NCI-H774 (cell line): ENCODE measurements around the gene FXYD1.

Experiments
- DNase-seq: peaks from one replicate; lab custom pipeline; 2025; lab: John Stamatoyannopoulos, UW

The FXYD1 gene

DNA sequence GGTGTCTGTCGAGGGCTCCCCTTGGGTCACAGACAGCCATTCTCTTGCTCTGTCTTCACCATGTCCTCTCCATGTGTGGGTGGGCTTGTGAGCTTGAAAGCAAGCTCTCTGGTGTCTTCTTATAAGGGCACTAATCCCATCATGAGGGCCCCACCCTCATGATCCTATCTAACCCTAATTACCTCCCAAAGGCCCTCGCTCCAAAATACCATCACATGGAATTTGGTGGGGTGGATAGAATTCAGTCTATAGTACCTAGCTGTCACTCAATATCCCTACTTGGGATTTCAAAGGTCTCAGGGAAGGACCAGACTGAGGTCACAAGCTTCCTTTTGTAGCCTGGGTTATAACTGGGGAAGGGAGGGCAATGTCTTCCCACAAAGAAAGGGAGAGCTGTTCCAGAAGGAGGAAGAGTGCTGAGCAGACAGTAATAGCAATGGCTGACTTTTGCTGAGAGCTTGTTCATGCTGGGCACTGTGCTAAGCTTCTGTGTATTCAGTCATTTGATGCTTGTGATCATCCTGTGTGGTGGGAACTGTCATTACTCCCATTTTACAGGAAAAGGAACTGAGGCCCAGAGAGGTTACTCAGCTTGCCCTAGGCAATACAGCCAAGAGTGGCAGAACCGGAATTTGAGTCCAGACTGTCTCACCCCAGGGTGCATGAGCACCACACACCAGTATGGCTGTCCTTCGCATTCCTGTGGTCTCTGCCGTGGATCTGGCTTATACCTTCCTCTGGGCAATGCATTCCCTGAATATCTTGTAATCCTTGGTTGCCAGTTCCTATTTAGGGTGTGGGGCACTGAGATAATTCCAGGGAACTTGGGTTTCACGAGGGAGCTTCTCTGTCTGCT is 24.1 kb downstream of the FXYD1 start:
- no peak for DNase-seq

DNA sequence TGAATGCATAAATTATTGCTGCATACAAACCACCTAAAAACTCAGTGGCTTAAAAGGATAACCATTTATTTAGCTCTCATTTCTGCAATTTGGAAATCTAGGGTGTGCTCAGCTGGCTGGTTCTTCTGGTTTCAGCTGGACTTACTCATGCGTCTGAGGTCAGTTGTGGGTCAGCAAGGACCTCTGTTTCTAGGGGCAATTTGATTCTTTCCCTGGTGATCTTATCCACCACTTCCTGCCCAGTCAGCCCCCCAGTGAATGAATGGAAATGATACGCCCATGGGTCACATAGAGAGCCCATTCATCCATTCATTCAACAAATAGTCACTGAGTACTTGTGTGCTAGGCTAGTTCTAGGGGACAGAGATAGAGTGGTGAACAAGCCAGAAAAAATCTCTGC is 25.8 kb downstream of the FXYD1 start:
- no peak for DNase-seq

DNA sequence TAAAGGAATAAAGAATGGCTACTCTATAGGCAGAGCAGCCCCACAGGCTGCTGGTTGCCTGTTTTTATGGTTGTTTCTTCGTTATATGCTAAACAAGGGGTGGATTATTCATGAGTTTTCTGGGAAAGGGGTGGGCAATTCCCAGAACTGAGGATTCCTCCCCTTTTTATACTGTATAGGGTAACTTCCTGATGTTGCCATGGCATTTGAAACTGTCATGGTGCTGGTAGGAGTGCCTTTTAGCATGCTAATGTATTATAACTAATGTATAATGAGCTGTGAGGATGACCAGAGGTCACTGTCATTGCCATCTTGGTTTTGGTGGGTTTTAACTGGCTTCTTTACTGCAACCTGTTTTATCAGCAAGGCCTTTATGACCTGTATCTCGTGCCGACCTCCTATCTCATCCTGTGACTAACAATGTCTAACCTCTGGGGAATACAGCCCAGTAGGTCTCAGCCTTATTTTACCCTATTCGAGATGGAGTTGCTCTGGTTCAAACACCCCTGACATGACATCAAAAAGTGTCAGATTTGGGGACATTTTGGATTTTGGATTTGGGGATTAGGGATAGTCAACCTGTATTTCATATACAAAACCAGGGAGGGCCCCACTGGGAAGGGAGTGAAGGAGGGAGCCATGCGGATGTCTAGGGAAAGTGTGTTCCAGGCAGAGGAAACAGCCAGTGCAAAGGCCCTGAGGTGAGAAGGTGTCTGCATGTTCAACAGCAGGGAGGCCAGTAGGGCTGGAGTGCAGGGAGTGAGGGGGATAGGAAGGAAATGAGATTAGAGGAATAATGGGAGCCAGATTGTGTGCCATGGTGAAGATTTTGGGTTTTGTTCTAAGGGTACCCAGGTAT is 26.8 kb downstream of the FXYD1 start:
- no peak for DNase-seq

DNA sequence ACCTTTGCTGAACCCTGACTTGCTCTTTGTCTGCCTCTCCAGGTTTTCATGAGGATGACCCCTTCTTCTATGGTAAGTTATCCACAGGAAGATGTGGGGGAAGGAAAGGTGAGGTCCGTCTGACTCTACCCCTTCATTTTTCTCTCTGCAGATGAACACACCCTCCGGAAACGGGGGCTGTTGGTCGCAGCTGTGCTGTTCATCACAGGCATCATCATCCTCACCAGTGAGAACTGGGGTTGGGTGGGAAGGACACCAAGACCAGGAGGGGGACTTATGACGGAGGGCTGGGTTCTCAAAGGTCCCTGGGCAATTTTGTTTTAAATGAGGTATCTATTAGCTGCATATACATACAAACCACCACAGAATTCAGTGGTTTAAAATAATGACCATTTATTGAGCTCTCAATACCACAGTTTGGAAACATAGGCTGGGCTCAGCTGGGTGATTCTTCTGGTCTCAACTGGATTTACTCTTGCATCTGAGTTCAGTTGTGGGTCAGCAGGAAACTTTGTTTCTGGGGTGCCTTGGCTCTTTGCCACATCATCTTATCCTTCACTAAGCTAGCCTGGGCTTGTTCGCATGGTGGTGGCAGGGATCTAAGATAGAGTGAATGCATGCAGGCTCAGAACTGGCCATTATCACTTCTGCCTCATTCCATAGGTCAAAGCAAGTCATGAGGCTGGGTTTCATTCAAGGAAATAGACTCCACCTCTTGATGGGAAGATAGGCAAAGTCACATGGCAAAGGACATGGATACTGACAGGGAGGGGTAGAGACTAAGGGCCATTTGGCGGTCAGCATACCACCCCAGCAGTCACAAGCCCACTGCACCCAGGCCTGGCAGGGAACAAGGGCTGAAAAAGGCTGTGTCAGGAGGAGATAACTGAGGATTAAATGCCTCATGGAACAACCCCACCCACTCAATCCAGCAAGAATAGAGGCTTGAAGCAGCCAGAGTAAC is 27.8 kb downstream of the FXYD1 start:
- DNase-seq = no peak

DNA sequence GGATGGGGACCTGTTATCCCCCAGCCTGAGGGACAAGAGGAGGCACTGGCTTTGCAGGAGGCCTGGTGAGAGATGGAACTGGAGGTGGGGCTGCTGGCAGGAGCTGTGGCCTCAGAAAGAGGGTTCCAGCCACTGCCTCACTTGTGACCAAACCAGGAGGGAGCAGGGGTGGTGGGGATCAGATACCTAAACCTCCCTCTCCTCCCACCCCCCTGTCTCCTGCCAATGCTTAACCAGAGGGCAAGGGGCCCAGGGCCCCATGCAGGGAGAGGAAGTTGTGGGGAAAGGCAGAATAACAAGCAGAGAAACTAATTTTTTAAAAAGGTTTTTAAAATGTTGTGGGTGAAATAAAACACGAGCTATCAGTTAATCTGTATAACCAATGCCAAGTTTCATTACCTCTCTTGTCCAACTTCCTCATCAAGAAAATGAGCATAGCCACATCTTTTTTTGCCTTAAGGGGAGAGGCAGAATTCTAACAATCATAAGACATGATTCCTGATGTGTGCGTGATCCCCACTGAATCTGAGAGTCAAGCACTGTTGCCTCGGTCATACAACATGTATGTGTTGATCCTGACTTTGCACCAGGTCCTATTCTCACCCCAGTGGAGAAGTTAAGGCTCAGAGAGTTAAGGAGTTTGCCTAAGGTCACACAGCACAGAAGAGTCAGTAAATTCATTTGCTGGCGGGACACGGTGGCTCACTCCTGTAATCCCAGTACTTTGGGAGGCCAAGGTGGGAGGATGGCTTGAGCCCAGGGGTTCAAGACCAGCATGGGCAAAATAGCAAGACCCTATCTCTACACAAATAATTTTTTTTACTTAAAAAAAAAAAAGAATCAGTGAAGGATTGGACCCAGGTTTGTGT is 28.9 kb downstream of the FXYD1 start:
- DNase-seq = no peak

DNA sequence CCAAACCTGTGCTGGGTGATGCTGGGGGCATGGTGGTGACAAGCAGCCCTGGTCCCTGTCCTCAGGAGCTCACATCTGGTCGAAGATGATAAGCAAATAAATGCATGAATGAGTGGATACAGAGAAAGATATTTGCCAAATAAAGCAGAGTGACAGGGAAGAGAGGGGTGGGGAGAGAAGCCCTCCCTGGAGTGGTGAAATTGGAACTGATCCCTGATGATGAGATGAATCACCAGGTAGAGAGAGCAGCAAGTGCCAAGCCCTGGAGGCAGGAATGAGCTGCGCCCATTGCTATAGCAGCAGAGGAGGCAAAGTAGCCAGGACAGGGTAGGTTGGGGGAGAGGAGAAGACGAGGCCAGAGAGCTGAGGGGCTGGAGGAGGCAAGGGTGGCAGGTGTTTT is 29.6 kb downstream of the FXYD1 start:
- DNase-seq = no peak

DNA sequence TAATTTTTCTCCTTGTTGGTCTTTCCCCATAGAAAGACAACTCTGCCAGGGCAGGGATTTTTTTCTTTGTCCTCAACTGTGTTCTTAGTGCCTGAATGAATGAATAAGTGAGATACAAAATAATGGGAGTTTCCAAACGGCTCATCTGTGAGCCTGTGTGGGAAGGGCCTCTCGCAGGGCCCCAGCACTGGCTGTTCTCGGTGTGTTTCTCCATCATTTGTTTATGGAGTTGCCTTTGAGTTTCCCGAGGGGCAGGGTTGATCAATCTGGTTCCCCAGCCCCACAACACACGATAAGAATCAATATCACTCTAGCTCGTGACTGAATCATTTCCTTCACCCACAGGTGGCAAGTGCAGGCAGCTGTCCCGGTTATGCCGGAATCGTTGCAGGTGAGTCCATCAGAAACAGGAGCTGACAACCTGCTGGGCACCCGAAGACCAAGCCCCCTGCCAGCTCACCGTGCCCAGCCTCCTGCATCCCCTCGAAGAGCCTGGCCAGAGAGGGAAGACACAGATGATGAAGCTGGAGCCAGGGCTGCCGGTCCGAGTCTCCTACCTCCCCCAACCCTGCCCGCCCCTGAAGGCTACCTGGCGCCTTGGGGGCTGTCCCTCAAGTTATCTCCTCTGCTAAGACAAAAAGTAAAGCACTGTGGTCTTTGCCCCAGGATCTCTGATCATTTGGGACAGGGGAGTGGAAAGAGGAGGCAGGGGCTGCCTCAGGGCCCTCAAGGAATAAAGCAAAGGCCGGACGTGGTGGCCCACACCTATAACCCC is 30.8 kb downstream of the FXYD1 start:
- DNase-seq = no peak

DNA sequence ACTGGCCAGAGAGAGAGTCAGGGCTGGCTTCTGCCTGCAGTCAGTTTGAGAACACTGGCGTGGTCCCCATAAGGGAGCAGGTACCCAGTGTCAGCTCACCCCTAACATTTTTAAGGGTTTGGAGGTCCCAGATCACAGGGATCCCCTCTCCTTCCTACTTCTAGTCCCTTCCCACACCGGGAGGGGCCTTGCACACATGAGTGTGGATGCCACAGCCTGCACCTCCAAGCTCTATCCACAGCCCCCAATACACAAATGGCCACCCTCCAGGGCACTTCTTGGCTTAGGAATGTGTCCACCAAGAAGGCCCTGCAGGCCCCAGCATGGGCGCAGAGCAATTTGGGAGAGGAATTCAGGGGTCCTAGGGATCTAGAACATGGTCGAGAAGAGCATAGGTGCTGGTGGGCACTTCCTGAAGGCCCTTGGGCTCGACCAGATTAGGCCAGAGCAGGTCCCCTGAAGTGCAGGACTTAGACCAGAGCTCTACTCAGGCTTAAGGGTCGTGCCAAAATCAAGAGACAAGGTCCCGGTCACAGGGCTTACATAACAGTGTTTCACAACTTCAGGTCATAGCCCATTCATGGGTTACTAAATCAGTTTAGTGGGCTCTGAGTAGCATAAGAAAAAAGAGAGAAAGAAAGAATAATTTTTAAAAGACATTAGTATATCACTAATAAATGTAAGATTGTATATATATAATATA is 31.9 kb downstream of the FXYD1 start:
- DNase-seq = no peak

DNA sequence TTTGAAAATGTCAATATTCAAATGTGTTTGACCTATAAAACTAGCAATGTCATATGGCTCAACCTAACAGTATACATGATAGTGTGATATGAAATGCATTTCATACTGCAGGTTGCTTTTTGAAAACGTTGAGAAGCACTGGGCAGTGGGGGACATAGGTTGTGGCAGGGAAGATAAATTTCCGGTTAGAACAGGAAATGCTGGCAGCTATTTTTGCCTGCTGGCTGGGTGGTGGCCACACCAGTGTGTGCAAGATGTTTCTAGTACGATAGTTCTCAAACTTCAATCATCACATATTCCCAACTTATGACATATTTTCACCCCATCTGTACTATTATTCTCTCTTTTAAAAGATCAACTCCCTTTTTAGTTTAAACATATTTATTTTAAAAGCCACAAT is 33.1 kb downstream of the FXYD1 start:
- DNase-seq = no peak

DNA sequence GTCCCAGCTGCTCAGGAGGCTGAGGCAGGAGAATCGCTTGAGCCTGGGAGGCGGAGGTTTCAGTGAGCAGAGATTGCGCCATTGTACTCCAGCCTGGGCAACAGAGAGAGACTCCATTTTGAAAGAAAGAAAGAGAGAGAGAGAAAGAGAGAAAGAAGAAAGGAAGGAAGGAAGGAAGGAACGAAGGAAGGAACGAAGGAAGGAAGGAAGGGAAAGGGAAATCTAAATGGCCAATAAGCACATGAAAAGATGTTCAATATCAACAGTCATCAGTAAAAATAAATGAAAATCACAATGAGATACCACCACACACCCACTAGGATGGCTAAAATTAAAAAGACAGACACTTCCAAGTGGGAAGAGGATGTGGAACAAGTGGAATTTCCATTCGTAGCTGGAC is 35.6 kb downstream of the FXYD1 start:
- no peak for DNase-seq

DNA sequence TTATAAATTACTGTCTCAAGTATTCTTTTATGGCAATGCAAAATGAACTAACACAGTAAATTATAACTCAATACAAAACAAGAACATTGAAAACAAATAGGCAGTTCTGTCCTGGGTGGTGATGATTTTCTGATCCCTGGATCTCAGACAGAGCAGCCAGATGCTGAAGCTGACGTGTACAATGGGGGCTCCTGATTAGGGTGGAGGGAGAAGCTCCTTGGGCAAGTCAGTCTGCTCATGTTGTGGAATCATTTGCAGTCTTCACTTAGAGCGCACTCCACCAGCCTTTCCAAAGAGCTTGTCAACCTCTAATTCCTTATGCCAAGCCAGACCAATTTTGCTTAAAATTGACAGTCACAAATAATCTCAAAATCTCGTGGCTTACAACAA is 37.6 kb downstream of the FXYD1 start:
- DNase-seq = no peak

DNA sequence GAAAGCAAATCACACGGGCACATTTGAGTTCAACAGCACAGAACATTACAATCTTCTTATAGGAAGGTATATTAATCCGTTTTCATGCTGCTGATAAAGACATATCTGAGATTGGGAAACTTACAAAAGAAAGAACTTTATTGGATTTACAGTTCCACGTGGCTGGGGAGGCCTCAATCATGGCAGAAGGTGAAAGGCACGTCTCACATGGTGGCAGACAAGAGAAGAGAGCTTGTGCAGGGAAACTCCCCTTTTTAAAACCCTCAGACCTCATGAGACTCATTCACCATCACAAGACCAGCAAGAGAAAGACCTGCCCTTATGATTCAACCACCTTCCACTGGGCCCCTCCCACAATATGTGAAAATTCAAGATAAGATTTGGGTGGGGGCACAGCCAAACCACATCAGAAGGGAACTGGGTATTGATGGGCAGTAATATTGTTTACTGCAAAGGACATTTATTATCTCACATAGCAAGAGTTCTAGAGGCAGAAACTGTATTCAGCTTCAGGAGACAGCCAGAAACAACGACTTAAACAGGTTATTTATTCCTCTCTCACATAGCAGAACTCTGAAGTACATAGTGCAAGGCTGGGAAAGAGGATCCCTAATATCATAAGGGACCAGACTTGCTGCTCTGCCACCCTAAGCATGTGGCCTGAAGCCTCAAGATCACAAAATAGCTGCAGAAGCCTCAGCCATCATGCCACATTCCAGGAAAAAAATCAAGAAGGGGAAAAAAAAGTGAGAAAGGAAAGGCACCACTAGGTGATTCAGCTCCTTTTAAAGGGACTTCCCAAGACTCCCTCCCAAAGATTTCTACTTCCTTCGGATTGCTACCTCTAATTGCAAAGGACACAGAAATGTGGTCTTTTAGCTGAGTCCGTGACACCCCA is 39.0 kb downstream of the FXYD1 start:
- DNase-seq = no peak

DNA sequence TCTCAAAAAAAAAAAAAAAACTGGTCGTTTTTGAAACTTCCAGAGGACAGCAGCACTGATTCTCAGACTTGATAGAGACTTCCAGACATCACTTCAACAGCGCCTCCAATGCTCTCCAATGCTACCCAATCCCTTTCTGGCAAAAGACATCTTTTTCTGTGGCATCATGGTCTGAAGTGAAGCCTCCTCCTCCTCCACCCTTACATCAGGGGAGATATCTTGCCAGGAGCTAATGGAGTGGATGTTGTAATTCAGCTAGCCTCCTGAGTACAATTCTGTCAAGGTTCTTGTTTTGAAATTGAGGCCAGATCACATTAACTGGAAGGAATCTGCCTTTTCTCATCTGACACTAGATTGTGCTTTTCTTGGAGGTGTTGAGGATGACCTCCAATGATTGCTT is 40.1 kb downstream of the FXYD1 start:
- no peak for DNase-seq

DNA sequence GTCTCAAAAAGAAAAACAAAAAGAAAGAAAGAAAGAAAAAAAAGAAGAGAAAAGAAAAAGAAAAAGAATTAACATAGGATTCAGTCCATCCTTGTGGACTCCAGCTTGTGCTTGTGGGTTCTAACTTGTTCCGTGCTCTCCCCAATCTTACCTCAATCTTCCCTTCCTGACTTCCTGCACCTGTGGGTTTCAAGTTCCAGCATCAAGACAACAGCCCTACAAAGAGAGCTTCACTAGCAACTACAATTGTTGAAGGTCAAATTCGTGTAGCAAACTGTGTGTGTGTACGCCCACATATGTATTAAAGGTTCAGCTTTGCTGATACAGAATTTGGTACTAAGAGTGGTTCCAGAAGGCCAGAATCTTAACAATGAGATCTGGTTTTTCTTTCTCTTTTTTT is 41.2 kb downstream of the FXYD1 start:
- DNase-seq = no peak

DNA sequence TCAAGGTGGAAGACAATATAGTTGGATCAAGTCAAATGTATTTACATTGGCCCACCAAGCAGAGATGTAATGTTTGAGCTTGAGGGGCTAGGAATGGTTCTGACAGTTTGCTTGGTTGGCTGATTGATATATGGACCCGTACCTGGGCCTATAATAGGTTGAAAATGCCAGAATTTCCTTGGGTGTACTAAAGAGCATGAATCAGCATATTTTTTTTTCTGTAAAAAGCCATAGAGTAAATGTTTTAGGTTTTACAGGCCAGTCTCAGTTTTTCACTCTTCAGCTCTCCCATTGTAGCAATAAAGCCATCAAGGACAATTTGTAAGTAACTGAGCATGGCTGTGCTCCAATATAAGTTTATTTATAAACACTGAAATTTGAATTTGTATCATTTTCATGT is 42.8 kb downstream of the FXYD1 start:
- DNase-seq = no peak

DNA sequence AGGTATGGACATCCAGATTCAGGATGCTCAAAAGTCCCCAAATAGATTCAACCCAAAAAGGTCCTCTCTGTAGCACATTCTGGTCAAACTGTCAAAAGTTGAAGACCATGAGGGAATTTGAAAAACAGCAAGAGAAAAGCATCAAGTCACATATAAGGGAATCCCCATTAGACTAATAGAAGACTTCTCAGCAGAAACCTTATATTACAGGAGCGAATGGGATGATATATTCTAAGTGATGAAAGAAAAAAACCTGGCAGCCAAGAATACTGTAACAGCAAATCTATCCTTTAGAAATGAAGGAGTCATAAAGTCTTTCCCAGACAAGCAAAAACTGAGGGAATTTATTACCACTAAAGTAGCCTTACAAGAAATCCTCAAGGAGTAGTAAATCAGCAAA is 45.6 kb downstream of the FXYD1 start:
- DNase-seq = no peak

DNA sequence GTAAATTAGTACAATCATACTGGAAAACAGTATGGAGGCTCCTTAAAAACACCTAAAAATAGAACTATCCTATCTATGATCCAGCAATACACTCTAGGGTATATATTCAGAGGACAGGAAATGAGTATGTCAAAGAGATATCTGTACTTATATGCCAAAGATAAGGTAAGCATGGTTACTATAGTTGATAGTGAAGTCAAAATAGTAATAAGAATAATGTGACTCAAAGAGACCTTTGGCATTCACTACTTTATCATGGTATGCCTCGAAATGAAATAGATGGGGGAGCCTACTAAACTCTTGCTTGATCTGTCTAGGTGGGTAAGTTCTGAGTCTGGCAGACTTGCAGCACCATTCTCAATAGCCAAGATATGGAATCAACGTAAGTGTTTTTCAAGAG is 46.3 kb downstream of the FXYD1 start:
- DNase-seq = no peak
